Trophoblast cell (in vitro differentiated cells and primary cell): Measurements from ENCODE around the gene SDHD.

Source experiments
- DNase-seq, 2 donors: peaks; one replicate each; pipeline ENCODE4 v3.0.0-alpha.2; 2016
- H2AFZ ChIP-seq: 2 replicates; pipeline ENCODE4 v1.6.1; 2013; ENCODE audit warnings: low read length, moderate library complexity, mild to moderate bottlenecking; ENCODE audit not compliant: insufficient read depth, poor library complexity
- H2AK5ac ChIP-seq: 2 replicates; pipeline ENCODE4 v1.6.1; 2013; ENCODE audit warnings: mild to moderate bottlenecking, low read length
- H2BK120ac ChIP-seq: 2 replicates; pipeline ENCODE4 v1.6.1; 2013; ENCODE audit warnings: low read length, mild to moderate bottlenecking, moderate library complexity; ENCODE audit not compliant: insufficient read depth, poor library complexity
- H2BK12ac ChIP-seq: 2 replicates; pipeline ENCODE4 v1.6.1; 2013; ENCODE audit warnings: mild to moderate bottlenecking, low read length, moderate library complexity
- H2BK5ac ChIP-seq: 2 replicates; pipeline ENCODE4 v1.6.1; 2013; ENCODE audit warnings: low read length, low read depth, moderate library complexity, mild to moderate bottlenecking; ENCODE audit not compliant: poor library complexity
- H3K14ac ChIP-seq: 2 replicates; pipeline ENCODE4 v1.6.1; 2013; ENCODE audit warnings: mild to moderate bottlenecking, low read length
- H3K18ac ChIP-seq: 2 replicates; pipeline ENCODE4 v1.6.1; 2013; ENCODE audit warnings: mild to moderate bottlenecking, low read length
- H3K23ac ChIP-seq: 2 replicates; pipeline ENCODE4 v1.6.1; 2013; ENCODE audit warnings: low read length
- H3K27ac ChIP-seq: 2 replicates; pipeline ENCODE4 v1.5.1; 2013; ENCODE audit warnings: low read depth, mild to moderate bottlenecking, inconsistent platforms, low read length, moderate library complexity
- H3K27me3 ChIP-seq: 2 replicates; pipeline ENCODE4 v1.6.1; 2013; ENCODE audit warnings: inconsistent platforms, mild to moderate bottlenecking, low read length, moderate library complexity; ENCODE audit not compliant: insufficient read depth
- H3K36me3 ChIP-seq, 2 experiments: 1 replicate in 1 of 2; 2 replicates in 1 of 2; pipeline ENCODE4 v1.6.1; 2013; ENCODE audit warnings: low read length in 2 of 2, mild to moderate bottlenecking in 2 of 2, moderate library complexity in 1 of 2; ENCODE audit not compliant: insufficient read depth in 2 of 2, control insufficient read depth in 1 of 2
- H3K4ac ChIP-seq: 2 replicates; pipeline ENCODE4 v1.6.1; 2013; ENCODE audit warnings: low read depth, mild to moderate bottlenecking, low read length, moderate library complexity
- H3K4me1 ChIP-seq, 2 experiments: 1 replicate in 1 of 2; 2 replicates in 1 of 2; pipeline ENCODE4 v1.6.1; 2013; ENCODE audit warnings: low read length in 2 of 2, mild to moderate bottlenecking in 2 of 2, moderate library complexity in 1 of 2; ENCODE audit not compliant: insufficient read depth in 2 of 2, control insufficient read depth in 1 of 2
- H3K4me2 ChIP-seq: 2 replicates; pipeline ENCODE4 v1.6.1; 2013; ENCODE audit warnings: inconsistent platforms, mild to moderate bottlenecking, low read length, moderate library complexity
- H3K4me3 ChIP-seq: 2 replicates; pipeline ENCODE4 v1.5.1; 2013; ENCODE audit warnings: mild to moderate bottlenecking, low read depth, low read length, inconsistent platforms
- H3K79me1 ChIP-seq: one replicate; pipeline ENCODE4 v1.6.1; 2013; ENCODE audit warnings: low read length
- H3K79me2 ChIP-seq: 2 replicates; pipeline ENCODE4 v1.6.1; 2013; ENCODE audit warnings: low read length, mild to moderate bottlenecking; ENCODE audit not compliant: control insufficient read depth, insufficient read depth, poor library complexity
- H3K9ac ChIP-seq: 2 replicates; pipeline ENCODE4 v1.6.1; 2013; ENCODE audit warnings: mild to moderate bottlenecking, low read length
- H3K9me3 ChIP-seq: 2 replicates; pipeline ENCODE4 v1.6.1; 2013; ENCODE audit warnings: low read depth, mild to moderate bottlenecking, control low read depth, inconsistent platforms, low read length; ENCODE audit not compliant: insufficient read depth
- H4K12ac ChIP-seq: 2 replicates; pipeline ENCODE4 v1.6.1; 2013; ENCODE audit warnings: low read depth, mild to moderate bottlenecking, low read length, moderate library complexity
- H4K8ac ChIP-seq: 2 replicates; pipeline ENCODE4 v1.6.1; 2013; ENCODE audit warnings: low read depth, mild to moderate bottlenecking, low read length, moderate library complexity
- H4K91ac ChIP-seq: one replicate; pipeline ENCODE4 v1.6.1; 2013; ENCODE audit warnings: low read depth, mild to moderate bottlenecking, low read length, moderate library complexity
- WGBS: extraction: QIAGEN DNeasy Blood & Tissue Kit; methylation state at CpG from one replicate; pipeline ENCODE4 v1.1.7; 2013; ENCODE audit warnings: missing lambda C conversion rate; ENCODE audit not compliant: insufficient read length, insufficient coverage; ENCODE audit errors: extremely low coverage; 5-methylcytosine and 5-hydroxymethylcytosine counted together

The SDHD gene

GRCh38 chr11:112132737-112133136 lies 46.1 kb downstream of the SDHD start:
- Histone ChIP-seq H2AFZ (no peak overlapping the region), H2AK5ac (no peak overlapping the region), H3K36me3 (no peaks in the 10 kb centered on the region), H3K4ac (no peak overlapping the region), H3K79me2 (no peaks in the 10 kb centered on the region), H2BK12ac (no peak overlapping the region), H4K91ac (no peak overlapping the region), H2BK5ac (no peak overlapping the region), H3K9me3 (no peaks in the 10 kb centered on the region), H3K4me3 (no peak overlapping the region), H3K4me2 (no peak overlapping the region), H3K9ac (no peak overlapping the region), H3K27ac (no peak overlapping the region), H2BK120ac (no peak overlapping the region), H3K18ac (no peak overlapping the region), H4K12ac (no peak overlapping the region), H3K23ac (no peak overlapping the region), H4K8ac (no peak overlapping the region), H3K79me1 (no peaks in the 10 kb centered on the region), H3K27me3 (no peaks in the 10 kb centered on the region), H3K4me1 (no peaks in the 10 kb centered on the region), H3K14ac (no peak overlapping the region)
- DNase-seq = no peak
- no CpG with 5 or more reads among the region's 2 CpGs for WGBS

- Histone ChIP-seq H2AFZ (no peak overlapping the region), H3K27ac (no peak overlapping the region), H4K12ac (no peak overlapping the region), H3K18ac (no peak overlapping the region), H3K9ac (no peak overlapping the region), H3K79me1 (no peaks in the 10 kb centered on the region), H2AK5ac (no peak overlapping the region), H3K4me3 (no peak overlapping the region), H2BK5ac (no peak overlapping the region), H3K9me3 (no peaks in the 10 kb centered on the region), H3K4me1 (no peaks in the 10 kb centered on the region), H3K27me3 (no peaks in the 10 kb centered on the region), H3K4ac (no peak overlapping the region), H4K8ac (no peak overlapping the region), H2BK120ac (no peak overlapping the region), H3K36me3 (no peaks in the 10 kb centered on the region), H3K4me2 (no peak overlapping the region), H2BK12ac (no peak overlapping the region), H4K91ac (no peak overlapping the region), H3K14ac (no peak overlapping the region), H3K23ac (no peak overlapping the region), H3K79me2 (no peaks in the 10 kb centered on the region)
- no CpG with 5 or more reads among the region's 4 CpGs for WGBS
- DNase-seq = no peak
Observed at GRCh38 chr11:112134473-112134872, 47.8 kb downstream of the SDHD start.

GRCh38 chr11:112143597-112143996 lies 56.9 kb downstream of the SDHD start:
- Histone ChIP-seq H4K91ac (no peak overlapping the region), H3K4me3 (no peak overlapping the region), H4K12ac (no peak overlapping the region), H2BK12ac (no peak overlapping the region), H4K8ac (no peak overlapping the region), H3K18ac (no peak overlapping the region), H2BK5ac (no peak overlapping the region), H3K4me2 (no peak overlapping the region), H2AK5ac (no peak overlapping the region), H3K9ac (no peak overlapping the region), H3K27me3 (no peaks in the 10 kb centered on the region), H2AFZ (no peak overlapping the region), H3K14ac (no peak overlapping the region), H3K79me2 (no peaks in the 10 kb centered on the region), H3K4ac (no peak overlapping the region), H3K36me3 (no peaks in the 10 kb centered on the region), H3K79me1 (no peaks in the 10 kb centered on the region), H3K23ac (no peak overlapping the region), H3K27ac (no peak overlapping the region), H3K9me3 (no peaks in the 10 kb centered on the region), H3K4me1 (no peaks in the 10 kb centered on the region), H2BK120ac (no peak overlapping the region)
- DNase-seq = no peak
- no CpG with 5 or more reads among the region's 3 CpGs for WGBS
